ENCODE data around the gene CRYGB.
"Not testable (repeated sequence)": the region's sequence is repeated elsewhere in the genome, so short reads cannot be mapped to it uniquely, and the experiment has no call there.

The CRYGB gene

DNA sequence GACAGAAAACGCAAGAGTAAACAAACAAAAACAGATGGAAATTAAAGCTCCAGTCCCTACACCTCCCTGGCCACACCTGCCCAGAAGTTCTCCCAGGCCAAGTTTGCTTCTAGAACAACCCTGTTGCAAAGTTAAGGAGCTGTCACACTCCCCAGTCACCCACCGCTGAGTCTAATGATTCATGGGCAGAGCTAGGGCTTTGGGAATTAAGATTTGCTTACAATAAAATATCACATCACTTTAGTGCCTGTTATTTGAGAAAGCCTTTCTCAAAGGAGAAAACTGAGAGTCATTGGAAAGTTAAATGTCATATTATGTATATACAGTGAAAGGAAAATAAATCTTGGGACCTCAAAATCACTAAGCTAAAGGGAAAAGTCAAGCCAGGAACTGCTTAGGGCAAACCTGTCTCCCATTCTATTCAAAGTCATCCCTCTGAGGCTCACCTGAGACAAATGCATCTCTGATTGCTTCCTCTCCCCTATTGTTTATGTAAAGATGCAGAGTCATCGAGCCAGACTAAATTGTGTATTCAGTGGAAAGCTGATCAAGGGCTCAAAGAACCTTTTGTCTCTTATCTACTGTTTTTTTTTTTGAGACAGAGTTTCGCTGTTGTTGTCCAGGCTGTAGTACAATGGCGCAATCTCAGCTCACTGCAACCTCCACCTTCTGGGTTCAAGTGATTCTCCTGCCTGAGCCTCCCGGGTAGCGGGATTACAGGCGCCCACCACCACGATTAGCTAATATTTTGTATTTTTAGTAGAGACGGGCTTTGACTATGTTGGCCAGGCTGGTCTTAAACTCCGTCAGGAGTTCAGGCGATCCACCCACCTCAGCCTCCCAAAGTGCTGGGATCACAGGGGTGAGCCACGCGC lies 2.8 kb downstream of the CRYGB start:
- no peak for DNase-seq (ENCODE audit: low read depth)
- TF ChIP-seq, protein P1, sequence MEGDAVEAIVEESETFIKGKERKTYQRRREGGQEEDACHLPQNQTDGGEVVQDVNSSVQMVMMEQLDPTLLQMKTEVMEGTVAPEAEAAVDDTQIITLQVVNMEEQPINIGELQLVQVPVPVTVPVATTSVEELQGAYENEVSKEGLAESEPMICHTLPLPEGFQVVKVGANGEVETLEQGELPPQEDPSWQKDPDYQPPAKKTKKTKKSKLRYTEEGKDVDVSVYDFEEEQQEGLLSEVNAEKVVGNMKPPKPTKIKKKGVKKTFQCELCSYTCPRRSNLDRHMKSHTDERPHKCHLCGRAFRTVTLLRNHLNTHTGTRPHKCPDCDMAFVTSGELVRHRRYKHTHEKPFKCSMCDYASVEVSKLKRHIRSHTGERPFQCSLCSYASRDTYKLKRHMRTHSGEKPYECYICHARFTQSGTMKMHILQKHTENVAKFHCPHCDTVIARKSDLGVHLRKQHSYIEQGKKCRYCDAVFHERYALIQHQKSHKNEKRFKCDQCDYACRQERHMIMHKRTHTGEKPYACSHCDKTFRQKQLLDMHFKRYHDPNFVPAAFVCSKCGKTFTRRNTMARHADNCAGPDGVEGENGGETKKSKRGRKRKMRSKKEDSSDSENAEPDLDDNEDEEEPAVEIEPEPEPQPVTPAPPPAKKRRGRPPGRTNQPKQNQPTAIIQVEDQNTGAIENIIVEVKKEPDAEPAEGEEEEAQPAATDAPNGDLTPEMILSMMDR (IDR thresholded peaks at IDR 0.05; ENCODE audit: low read depth, low read length, missing control alignments), result no peak
- no peak overlapping the region for H3K4me3 ChIP-seq (ENCODE audit: low read depth, low read length)
- in situ Hi-C loops (cut with HindIII; ENCODE audit: low sequenced_read_pairs), result no loop called here

DNA sequence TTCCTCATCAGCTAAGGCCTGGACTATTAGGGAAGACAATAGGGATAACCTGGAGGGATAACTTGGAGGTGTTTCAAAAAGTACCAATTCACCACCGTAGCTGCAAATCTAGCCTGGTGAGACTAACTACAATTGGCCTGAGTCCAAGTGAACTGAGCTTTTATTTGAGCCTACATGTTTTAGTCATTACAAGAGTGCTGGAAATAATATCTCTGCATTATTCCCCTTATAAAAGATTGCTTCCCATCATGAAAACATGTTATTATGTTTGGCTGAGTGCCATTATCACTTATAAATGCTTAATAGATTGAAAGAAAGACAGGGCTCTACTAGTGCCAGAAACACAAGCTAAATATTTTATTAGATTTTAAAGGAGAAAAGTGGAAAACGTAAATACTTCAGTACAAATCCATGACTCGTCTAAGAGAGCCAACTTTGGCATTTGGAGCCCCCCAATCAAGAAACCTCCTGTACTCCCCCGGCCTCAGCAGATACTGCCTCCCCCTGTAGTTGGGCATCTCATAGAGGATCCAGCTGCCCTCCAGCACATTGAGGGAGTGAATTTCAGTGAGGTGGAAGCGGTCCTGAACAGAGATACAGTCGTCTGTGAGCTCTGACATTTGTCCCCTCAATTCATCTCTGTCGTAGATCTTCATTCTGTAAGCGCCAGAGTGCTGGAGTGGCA lies 3.6 kb downstream of the CRYGB start:
- DNase-seq (ENCODE audit: low read depth), result peak; percentile 3
- TF ChIP-seq, protein P1 (IDR thresholded peaks at IDR 0.05; ENCODE audit: low read depth, low read length, missing control alignments), result no peak
- in situ Hi-C loops (cut with HindIII; ENCODE audit: low sequenced_read_pairs), result no loop called here
- H3K4me3 ChIP-seq (ENCODE audit: low read depth, low read length), result no peak overlapping the region

DNA sequence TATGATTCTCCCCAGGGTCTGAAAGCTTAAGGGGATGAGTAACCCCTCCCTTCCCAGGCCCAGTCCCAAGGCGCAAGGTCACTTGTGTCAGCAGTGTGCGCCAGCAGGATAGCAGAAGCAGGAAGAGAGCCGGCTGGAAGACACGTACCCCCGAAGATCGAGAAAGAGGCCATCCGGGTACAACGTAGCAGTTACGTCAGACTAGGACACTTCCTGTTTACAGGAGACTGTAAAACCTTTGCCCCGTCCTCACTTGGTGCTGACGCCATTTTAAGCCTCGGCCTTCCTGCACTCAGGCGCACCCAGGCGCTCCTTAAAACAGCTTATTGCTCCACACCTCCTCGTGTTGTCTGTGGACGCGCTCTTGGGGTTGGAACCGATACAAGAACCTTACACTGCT lies 6.5 kb downstream of the CRYGB start:
- no peak for DNase-seq (ENCODE audit: low read depth)
- H3K4me3 ChIP-seq (ENCODE audit: low read depth, low read length), result no peak overlapping the region
- TF ChIP-seq, protein P1 (IDR thresholded peaks at IDR 0.05; ENCODE audit: low read depth, low read length, missing control alignments), result no peak
- in situ Hi-C loops (cut with HindIII; ENCODE audit: low sequenced_read_pairs), result no loop called here

DNA sequence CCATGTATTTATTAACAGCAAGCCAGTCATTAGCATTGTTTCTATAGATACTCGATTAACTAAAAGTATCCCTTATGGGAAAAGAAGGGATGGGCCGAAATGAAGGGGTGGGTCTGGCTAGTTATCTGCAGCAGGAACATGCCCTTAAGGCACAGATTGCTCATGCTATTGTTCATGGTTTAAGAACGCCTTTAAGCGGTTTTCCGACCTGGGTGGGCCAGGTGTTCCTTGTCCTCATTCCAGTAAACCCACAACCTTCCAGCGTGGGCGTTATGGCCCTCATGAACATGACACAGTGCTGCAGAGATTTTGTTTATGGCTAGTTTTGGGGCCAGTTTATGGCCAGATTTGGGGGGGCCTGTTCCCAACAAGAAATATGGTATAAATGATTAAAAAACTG lies 7.6 kb downstream of the CRYGB start:
- in situ Hi-C loops (cut with HindIII; ENCODE audit: low sequenced_read_pairs); DNase-seq (ENCODE audit: low read depth); H3K4me3 ChIP-seq (ENCODE audit: low read depth, low read length): not testable (repeated sequence)

DNA sequence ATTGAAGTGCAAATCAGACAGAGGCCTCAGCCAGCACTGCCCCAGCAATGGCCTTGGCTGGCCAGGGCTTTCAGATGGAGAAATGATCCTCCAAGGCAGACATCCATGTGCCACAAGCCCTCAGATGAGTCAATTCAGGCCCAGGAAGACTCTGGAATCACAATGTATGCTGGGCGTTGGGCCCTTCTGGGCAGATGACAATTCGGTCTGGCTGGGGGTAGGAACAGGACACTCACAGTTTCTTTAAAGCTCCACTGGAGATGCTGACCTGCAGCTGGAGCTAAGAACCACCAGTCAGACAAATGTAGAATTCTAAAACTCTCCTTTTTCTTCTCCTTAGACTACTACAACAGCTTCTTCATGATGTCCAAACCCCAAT lies 9.3 kb downstream of the CRYGB start:
- TF ChIP-seq, protein P1 (IDR thresholded peaks at IDR 0.05; ENCODE audit: low read depth, low read length, missing control alignments), result no peak
- H3K4me3 ChIP-seq (ENCODE audit: low read depth, low read length), result no peak overlapping the region
- no peak for DNase-seq (ENCODE audit: low read depth)
- in situ Hi-C loops (cut with HindIII; ENCODE audit: low sequenced_read_pairs), result no loop called here

DNA sequence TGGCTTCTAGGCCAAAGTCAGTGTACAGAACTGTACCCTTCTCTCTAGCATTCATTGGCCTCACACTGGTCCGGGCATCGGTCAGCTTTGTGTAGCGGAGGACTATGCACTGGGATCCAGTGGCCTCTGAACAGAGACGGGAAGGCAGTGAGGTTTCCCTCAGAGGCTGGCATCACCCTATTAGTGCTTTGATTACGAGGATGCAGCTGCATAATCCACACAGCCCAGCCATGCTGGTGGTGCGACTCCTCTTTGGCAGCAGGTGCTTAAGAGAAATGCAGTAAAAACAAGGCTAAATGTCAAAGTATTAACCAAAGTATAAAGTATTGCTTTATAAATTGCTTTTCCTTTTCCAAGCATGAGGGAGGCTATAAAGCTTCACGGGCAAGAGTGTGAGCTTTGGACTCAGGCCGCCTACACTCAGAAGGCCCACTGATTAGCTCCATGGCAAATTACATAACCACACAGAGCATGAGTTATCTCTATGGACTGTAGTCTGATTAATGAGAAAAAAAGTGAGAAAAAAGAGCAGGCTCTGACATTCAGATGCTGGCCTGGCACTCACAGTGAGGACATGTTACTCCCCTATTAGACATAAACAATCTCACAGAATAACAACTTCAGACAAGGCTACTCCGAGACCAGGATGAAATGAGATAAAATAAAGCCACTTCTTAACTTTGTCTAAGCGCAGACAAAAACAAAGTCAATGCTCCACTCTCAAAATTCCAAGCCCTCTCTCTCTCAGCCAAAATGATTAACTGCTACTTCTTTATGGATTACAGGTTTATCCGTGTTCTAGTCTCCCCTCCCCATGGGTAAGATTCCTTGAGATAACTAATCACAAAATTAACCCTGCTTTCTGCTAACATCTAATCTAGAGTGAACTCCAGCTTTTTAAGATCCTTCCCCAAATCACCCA lies 9.9 kb downstream of the CRYGB start:
- in situ Hi-C loops (cut with HindIII; ENCODE audit: low sequenced_read_pairs), result no loop called here
- H3K4me3 ChIP-seq (ENCODE audit: low read depth, low read length), result no peak overlapping the region
- no peak for DNase-seq (ENCODE audit: low read depth)
- TF ChIP-seq, protein P1 (IDR thresholded peaks at IDR 0.05; ENCODE audit: low read depth, low read length, missing control alignments), result no peak
